ENCODE results near the gene TMBIM1. TPM values are rescaled to one million over a fixed set of nuclear protein-coding genes. Genes with fewer than 3 reads are reported as not detected.

The TMBIM1 gene
- total RNA-seq, 4 donors from 2014 or later: 238 to 342 (median 275) TPM

DNA sequence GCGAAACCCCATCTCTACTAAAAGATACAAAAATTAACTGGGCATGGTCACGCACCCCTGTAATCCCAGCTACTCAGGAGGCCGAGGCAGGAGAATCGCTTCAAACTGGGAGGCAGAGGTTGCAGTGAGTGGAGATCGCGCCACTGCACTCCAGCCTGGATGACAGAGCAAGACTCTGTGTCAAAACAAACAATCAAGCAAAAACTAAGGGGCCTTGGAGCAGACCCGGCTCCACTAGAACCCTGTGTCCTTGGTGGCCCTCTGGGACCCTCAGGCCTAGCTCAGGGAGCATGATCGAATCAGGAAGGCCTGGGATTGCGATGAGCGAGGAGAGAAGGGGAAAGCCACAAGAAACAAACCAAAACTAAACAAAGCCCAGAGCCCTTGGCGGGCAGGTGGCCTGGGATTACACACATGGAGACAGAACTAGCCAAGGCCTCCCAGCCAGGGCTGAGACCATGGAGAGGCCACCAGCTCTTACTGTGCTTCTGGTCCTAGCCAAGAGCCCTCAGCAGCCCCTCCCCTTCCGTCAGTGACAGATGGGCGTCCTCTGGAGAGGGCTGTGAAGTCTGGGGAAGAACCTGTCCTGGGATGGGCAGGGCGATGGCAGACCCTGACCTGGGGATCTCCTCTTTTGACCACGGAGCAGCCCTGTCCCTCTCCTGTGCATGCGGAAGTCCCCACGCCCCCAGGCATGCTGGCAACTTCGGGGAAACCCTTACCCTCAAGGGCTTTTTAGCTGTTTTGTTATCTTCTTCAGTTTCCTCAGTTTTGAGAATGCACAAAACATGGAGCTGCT lies 36.9 kb upstream of the TMBIM1 start:
- no peaks in the 10 kb centered on the region for H3K27me3 ChIP-seq
- no peaks in the 10 kb centered on the region for H3K9me3 ChIP-seq
- intact Hi-C loops (cut with DNase I): no loop called here
- H3K36me3 ChIP-seq: no peaks in the 10 kb centered on the region
- TF ChIP-seq, protein P1, sequence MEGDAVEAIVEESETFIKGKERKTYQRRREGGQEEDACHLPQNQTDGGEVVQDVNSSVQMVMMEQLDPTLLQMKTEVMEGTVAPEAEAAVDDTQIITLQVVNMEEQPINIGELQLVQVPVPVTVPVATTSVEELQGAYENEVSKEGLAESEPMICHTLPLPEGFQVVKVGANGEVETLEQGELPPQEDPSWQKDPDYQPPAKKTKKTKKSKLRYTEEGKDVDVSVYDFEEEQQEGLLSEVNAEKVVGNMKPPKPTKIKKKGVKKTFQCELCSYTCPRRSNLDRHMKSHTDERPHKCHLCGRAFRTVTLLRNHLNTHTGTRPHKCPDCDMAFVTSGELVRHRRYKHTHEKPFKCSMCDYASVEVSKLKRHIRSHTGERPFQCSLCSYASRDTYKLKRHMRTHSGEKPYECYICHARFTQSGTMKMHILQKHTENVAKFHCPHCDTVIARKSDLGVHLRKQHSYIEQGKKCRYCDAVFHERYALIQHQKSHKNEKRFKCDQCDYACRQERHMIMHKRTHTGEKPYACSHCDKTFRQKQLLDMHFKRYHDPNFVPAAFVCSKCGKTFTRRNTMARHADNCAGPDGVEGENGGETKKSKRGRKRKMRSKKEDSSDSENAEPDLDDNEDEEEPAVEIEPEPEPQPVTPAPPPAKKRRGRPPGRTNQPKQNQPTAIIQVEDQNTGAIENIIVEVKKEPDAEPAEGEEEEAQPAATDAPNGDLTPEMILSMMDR (IDR thresholded peaks at IDR 0.05): no peak
- WGBS, 2 donors: 80 to 85% methylated on average over 12 to 15 of the region's 18 CpGs
- no peak for DNase-seq
- peaks cover 2 to 26% (median 3%) of the 10 kb centered on the region in 3 donors for H3K4me1 ChIP-seq
- H3K27ac ChIP-seq: peak overlapping the region in 2 of 4 donors; percentile 21 to 24
- no peak overlapping the region for H3K4me3 ChIP-seq

DNA sequence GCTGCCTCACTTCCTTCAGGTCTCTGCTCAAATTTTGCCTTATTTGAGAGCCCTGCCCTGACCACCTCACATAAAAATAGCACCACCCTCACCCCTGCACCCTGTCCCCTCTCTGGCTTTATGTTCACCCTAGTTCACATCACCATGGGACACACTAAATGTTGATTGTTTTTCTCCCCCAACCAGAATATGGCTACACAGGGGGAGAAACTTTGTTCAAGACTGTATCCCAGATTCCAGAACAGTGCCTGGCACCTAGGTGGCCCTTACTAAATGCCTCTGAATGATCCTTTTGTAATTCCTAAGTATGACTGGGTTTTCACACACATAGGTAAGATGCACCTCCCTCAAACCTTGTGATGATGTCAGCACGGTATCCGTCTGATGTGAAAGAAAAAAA lies 36.0 kb upstream of the TMBIM1 start:
- Histone ChIP-seq H3K4me1 (peaks cover 10 to 36% (median 11%) of the 10 kb centered on the region in 3 donors), H3K9me3 (no peaks in the 10 kb centered on the region), H3K4me3 (no peak overlapping the region), H3K27ac (no peak overlapping the region), H3K27me3 (no peaks in the 10 kb centered on the region), H3K36me3 (no peaks in the 10 kb centered on the region)
- intact Hi-C loops (cut with DNase I): no loop called here
- 75 to 95% methylated on average over 2 of the region's 2 CpGs for WGBS, 2 donors
- no peak for TF ChIP-seq POLR2A (IDR thresholded peaks at IDR 0.05)
- TF ChIP-seq, protein P1 (IDR thresholded peaks at IDR 0.05): no peak
- no peak for DNase-seq

DNA sequence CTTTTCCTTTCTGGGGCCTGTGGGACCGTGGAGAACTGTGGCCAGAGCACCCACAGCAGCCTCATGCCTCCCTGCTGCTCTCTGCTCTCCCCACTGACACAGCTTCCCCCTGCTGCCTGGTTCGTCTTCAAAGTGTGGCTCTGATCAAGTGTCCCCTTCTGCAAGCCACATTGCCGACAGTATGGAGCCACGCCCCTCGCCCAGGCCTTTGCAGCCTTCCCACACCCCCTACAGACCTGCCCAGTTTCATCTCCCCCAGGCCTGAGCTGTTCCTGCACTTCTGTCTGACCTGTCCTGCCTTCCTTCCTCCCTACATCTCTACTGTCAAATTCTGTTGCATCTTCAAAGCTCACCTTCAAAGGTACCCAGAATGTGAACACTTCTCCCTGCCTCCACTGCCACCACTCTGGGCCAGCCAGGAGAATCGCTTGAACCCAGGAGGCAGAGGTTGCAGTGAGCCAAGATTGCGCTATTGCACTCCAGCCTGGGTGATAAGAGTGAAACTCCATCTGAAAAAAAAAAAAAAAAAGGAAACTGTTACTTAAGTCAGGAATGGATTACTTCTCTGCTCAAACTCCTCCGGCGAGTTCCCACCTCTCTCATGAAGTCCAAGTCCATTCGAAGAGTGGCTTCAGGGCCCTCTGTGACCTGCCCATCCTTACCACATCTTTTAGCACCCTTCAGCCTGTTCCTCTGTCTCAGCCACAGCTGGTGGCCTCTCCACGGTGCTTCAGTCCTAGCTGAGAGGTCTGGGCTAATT lies 35.3 kb upstream of the TMBIM1 start:
- Histone ChIP-seq H3K4me3 (no peak overlapping the region), H3K27me3 (no peaks in the 10 kb centered on the region), H3K4me1 (peaks cover 10 to 42% (median 13%) of the 10 kb centered on the region in 3 donors), H3K36me3 (no peaks in the 10 kb centered on the region), H3K27ac (no peak overlapping the region), H3K9me3 (no peaks in the 10 kb centered on the region)
- TF ChIP-seq, protein P1 (IDR thresholded peaks at IDR 0.05): no peak
- no peak for TF ChIP-seq POLR2A (IDR thresholded peaks at IDR 0.05)
- WGBS, 2 donors: 74 to 84% methylated on average over 10 to 11 of the region's 11 CpGs
- DNase-seq: no peak
- intact Hi-C loops (cut with DNase I): no loop called here

DNA sequence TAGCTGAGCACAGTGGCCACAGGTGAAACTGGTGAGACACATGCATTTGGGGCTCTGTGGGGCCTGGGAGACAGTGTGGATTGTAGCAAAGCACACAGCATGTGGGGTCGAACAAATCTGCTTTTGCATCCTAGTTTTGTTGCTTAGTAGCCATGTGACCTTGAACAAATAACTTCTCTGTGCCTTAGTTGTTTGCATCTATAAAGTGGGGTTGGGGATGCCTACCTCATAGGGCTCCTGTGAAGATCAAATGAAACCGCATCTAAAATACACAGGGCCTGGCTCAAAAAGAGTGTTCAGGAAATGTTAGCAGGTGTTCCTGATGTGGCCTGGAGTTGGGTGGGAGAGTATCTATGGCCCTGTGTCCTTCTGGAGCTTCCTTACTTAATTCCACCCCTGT lies 34.0 kb upstream of the TMBIM1 start:
- Histone ChIP-seq H3K36me3 (no peaks in the 10 kb centered on the region), H3K4me1 (peaks cover 15 to 39% (median 17%) of the 10 kb centered on the region in 3 donors), H3K27me3 (no peaks in the 10 kb centered on the region), H3K4me3 (no peak overlapping the region), H3K9me3 (no peaks in the 10 kb centered on the region), H3K27ac (no peak overlapping the region)
- TF ChIP-seq, protein P1 (IDR thresholded peaks at IDR 0.05): no peak
- no peak for TF ChIP-seq POLR2A (IDR thresholded peaks at IDR 0.05)
- intact Hi-C loops (cut with DNase I): no loop called here
- WGBS, 2 donors: 92 to 100% methylated on average over 2 of the region's 2 CpGs
- no peak for DNase-seq

DNA sequence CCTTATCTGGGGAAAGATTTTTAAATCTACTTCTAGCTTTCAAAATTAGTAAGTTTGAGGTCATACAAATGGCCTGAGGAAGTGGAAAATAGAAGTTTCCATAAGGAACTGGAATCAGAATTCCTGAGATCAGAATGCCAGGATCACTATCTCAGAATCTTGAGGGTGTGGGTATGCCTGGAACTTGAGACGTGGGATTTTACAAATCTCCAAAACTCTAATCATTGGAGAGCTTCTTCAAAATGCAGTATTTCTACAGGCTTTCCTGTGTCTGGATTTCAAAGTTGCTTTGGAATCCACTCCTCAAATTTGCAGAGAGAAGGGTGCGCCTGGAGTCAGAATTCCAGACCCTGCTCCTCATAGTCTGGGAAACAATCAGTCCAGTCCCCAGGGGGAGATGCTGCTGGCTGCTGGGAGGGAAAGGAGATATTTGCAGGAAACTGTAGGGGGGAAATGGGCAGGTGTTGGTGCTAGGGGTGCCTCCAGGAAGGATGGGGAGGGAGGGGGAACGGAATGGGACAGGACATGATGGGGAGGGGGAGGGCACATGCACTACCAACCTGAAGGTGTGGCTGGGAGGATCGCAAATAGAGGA lies 33.4 kb upstream of the TMBIM1 start:
- intact Hi-C loops (cut with DNase I): no loop called here
- TF ChIP-seq POLR2A (IDR thresholded peaks at IDR 0.05): no peak
- TF ChIP-seq, protein P1 (IDR thresholded peaks at IDR 0.05): no peak
- no peak for DNase-seq
- no peaks in the 10 kb centered on the region for H3K9me3 ChIP-seq
- no peak overlapping the region for H3K4me3 ChIP-seq
- H3K27ac ChIP-seq: no peak overlapping the region
- 74 to 75% methylated on average over 3 to 4 of the region's 4 CpGs for WGBS, 2 donors
- no peaks in the 10 kb centered on the region for H3K27me3 ChIP-seq
- peaks cover 15 to 32% (median 17%) of the 10 kb centered on the region in 3 donors for H3K4me1 ChIP-seq
- H3K36me3 ChIP-seq: no peaks in the 10 kb centered on the region

All from esophagus squamous epithelium (tissue), 5 donors.